K562 (cell line): Measurements from ENCODE around the gene NME4. TPM values are rescaled to one million over a fixed set of nuclear protein-coding genes. Genes with fewer than 3 reads are reported as not detected.

Experiments
- ATAC-seq: fragments of 200-7000 bp; cut with Tn5 transposase; 3 replicates; pipeline ENCODE4 v1.9.1; 2020; ENCODE audit warnings: moderate library complexity
- BruUV-seq: library from RNA; stranded (reverse); fragments of 400-500 nt; replicated peaks from 2 replicates; lab custom pipeline; 2021; lab: Mats Ljungman, UMichigan
- CTCF ChIA-PET: fragments of 300-600 bp; formaldehyde crosslinking; extraction: SDS; loops from one replicate; lab custom pipeline; 2021; ENCODE audit warnings: low intra/inter-chr PET ratio; lab: Yijun Ruan, JAX
- POLR2A ChIA-PET: fragments of 300-600, 350-650 bp; sonication (Branson Sonifier 250); formaldehyde crosslinking; extraction: SDS; loops from one replicate; lab custom pipeline; 2021; ENCODE audit warnings: antibody characterized with exemption, inconsistent platforms; lab: Yijun Ruan, JAX
- DNase-seq, 4 experiments: peaks; one replicate each; pipeline versions ENCODE4 v3.0.0 to v3.0.0-alpha.2; 2011 to 2018; ENCODE audit warnings: low spot score in 3 of 4, mixed read lengths in 3 of 4; ENCODE audit errors: extremely low read depth in 1 of 4
- FAIRE-seq: peaks from 2 replicates; lab custom pipeline; 2011; peaks lifted over from hg19 to GRCh38; lab: Jason Lieb, UNC
- H2AFZ ChIP-seq: 2 replicates; pipeline ENCODE4 v1.6.0; 2011; ENCODE audit warnings: low read depth, low read length, control low read depth, inconsistent platforms
- H3K27ac ChIP-seq: fragments of 200-600 bp; 3 replicates; pipeline ENCODE4 v1.8.0; 2011; ENCODE audit warnings: low read depth, mild to moderate bottlenecking, control low read depth, inconsistent platforms, low read length, moderate library complexity, mixed read lengths; ENCODE audit errors: extremely low read depth
- H3K27me3 ChIP-seq, 2 experiments: fragments of 300-600 bp in 1 of 2; 2 replicates in 1 of 2; 3 replicates in 1 of 2; pipeline versions ENCODE4 v1.6.0 to v1.8.0; 2011; ENCODE audit warnings: inconsistent platforms in 2 of 2, low read length in 2 of 2, mild to moderate bottlenecking in 1 of 2, mixed read lengths in 1 of 2, moderate library complexity in 1 of 2; ENCODE audit not compliant: control insufficient read depth in 2 of 2, insufficient read depth in 2 of 2
- H3K36me3 ChIP-seq: fragments of 300-600 bp; 3 replicates; pipeline ENCODE4 v1.8.0; 2011; ENCODE audit warnings: mild to moderate bottlenecking, low read length, inconsistent platforms; ENCODE audit not compliant: control insufficient read depth, insufficient read depth
- H3K4me1 ChIP-seq, 2 experiments: fragments of 200-600 bp in 1 of 2; replicated peaks in 1 of 2; 2 replicates in 1 of 2; 3 replicates in 1 of 2; pipeline versions ENCODE4 v1.5.1 to v1.8.0; 2011; ENCODE audit warnings: inconsistent platforms in 2 of 2, low read length in 2 of 2, mild to moderate bottlenecking in 1 of 2, mixed read lengths in 1 of 2, moderate library complexity in 1 of 2; ENCODE audit not compliant: control insufficient read depth in 2 of 2, insufficient read depth in 2 of 2
- H3K4me2 ChIP-seq: 2 replicates; pipeline ENCODE4 v1.6.1; 2011; ENCODE audit warnings: low read length, control low read depth, inconsistent platforms, mixed read lengths; ENCODE audit not compliant: insufficient read depth
- H3K4me3 ChIP-seq: fragments of 200-600 bp; sonication (generic), shearing (Covaris generic); 2 replicates; pipeline ENCODE4 v1.5.1; 2016; ENCODE audit warnings: control low read depth, inconsistent platforms
- H3K79me2 ChIP-seq: fragments of 200-600 bp; 3 replicates; pipeline ENCODE4 v1.8.0; 2011; ENCODE audit warnings: low read length, inconsistent platforms; ENCODE audit not compliant: control insufficient read depth, insufficient read depth
- H3K9ac ChIP-seq, 2 experiments: 2 replicates each; pipeline versions ENCODE4 v1.6.0 to v1.6.1; 2011; ENCODE audit warnings: low read depth in 2 of 2, low read length in 2 of 2, control low read depth in 1 of 2, inconsistent platforms in 1 of 2, mild to moderate bottlenecking in 1 of 2, mixed read lengths in 1 of 2; ENCODE audit not compliant: insufficient read depth in 1 of 2
- H3K9me1 ChIP-seq: one replicate; pipeline ENCODE4 v1.6.0; 2011; ENCODE audit warnings: inconsistent platforms, mild to moderate bottlenecking, low read length, moderate library complexity; ENCODE audit not compliant: control insufficient read depth, insufficient read depth
- H3K9me3 ChIP-seq: replicated peaks from 2 replicates; pipeline ENCODE4 v1.5.1; 2011; ENCODE audit warnings: low read depth, low read length, inconsistent platforms; ENCODE audit not compliant: control insufficient read depth, insufficient read depth
- H4K20me1 ChIP-seq: replicated peaks from 2 replicates; pipeline ENCODE4 v1.6.1; 2011; ENCODE audit warnings: low read length, inconsistent platforms, mixed read lengths; ENCODE audit not compliant: control insufficient read depth, insufficient read depth
- GATA2 ChIP-seq: sonication (generic); formaldehyde crosslinking; IDR thresholded peaks from 2 replicates; pipeline ENCODE4 v1.4.0; 2020; ENCODE audit warnings: mild to moderate bottlenecking, missing genetic modification reagents
- MBD2 ChIP-seq: sonication (generic); IDR thresholded peaks from 2 replicates; pipeline ENCODE4 v1.6.1; 2016; ENCODE audit warnings: low read depth, borderline replicate concordance
- NCOA2 ChIP-seq, 2 experiments: fragments of 450-650 bp; IDR thresholded peaks; 2 replicates each; pipeline ENCODE4 v1.6.1; 2018; ENCODE audit warnings: mild to moderate bottlenecking in 2 of 2, moderate library complexity in 1 of 2; ENCODE audit not compliant: partially characterized antibody in 2 of 2
- POLR3G ChIP-seq: IDR thresholded peaks from 2 replicates; pipeline ENCODE4 v1.6.1; 2011; ENCODE audit not compliant: insufficient read length, insufficient replicate concordance; ENCODE audit errors: extremely low read depth
- TFAP4 ChIP-seq: sonication (generic); formaldehyde crosslinking; IDR thresholded peaks from 2 replicates; pipeline ENCODE4 v1.8.0; 2022; ENCODE audit warnings: missing genetic modification reagents, mild to moderate bottlenecking, moderate library complexity, borderline replicate concordance
- ZBTB43 ChIP-seq: sonication (generic); formaldehyde crosslinking; IDR thresholded peaks from 2 replicates; pipeline ENCODE4 v1.8.0; 2023; ENCODE audit warnings: mild to moderate bottlenecking, missing genetic modification reagents
- WGBS: fragments of 100-300 bp; shearing (Covaris generic); methylation state at CpG from one replicate; pipeline ENCODE4 v1.1.6; 2016; ENCODE audit warnings: low coverage, mixed read lengths; ENCODE audit not compliant: insufficient coverage; ENCODE audit errors: missing lambda C conversion rate; 5-methylcytosine and 5-hydroxymethylcytosine counted together
- in situ Hi-C: fragments of 300-500 bp; cut with MboI; formaldehyde crosslinking; loops from 4 replicates; pipeline ENCODE4 v1.15.0; 2018; ENCODE audit warnings: inconsistent platforms, mixed read lengths
- intact Hi-C: fragments of 100-400 bp; cut with micrococcal nuclease; formaldehyde crosslinking; loops from 2 replicates; pipeline ENCODE4 v1.14.2; 2022
- polyA plus RNA-seq, 8 experiments: library from polyadenylated mRNA; depleted of rRNA in 4 of 8; stranded (reverse) in 5 of 8; unstranded in 3 of 8; fragments of >200 nt; fragmentation: Nextera tagmentation in 2 of 8; fragmentation: Illumina TruSeq in 1 of 8; extraction: Ambion mirVana in 2 of 8; extraction: Trizol in 1 of 8; gene quantifications; 2 replicates each; pipeline versions ENCODE4 v1.2.1 to v1.2.3, GENCODE V29; 2011 to 2014; ENCODE audit warnings: inconsistent platforms in 1 of 8, missing spikeins in 1 of 8
- total RNA-seq, 7 experiments: library from RNA; depleted of rRNA in 6 of 7; stranded (reverse); fragments of >200 nt in 6 of 7; fragmentation: Illumina TruSeq in 2 of 7; extraction: Trizol in 2 of 7; gene quantifications; 2 replicates each; pipeline versions ENCODE4 v1.2.1 to v1.2.3, GENCODE V29; 2011 to 2021; ENCODE audit warnings: low replicate concordance in 1 of 7

Gene NME4
- total and polyA plus RNA-seq, 9 of the 15 experiments (the other 6 are each of a cell fraction or from before 2014, with no cell fraction given): 15.4 to 264 (median 139) TPM

GRCh38 chr16:426906-427249 lies 29.9 kb downstream of the NME4 start:
- Histone ChIP-seq H2AFZ (peak overlapping the region; percentile 53; the same call in 1 of the 2 replicates), H3K27me3 (no peaks in the 10 kb centered on the region), H3K9me1 (no peaks in the 10 kb centered on the region), H3K9ac (peak overlapping the region in 1 of 2 experiments; percentile 98; a peak in 2 of 4 replicates), H3K36me3 (no peaks in the 10 kb centered on the region; the same call in 2 of the 3 replicates), H3K4me1 (peaks cover 12 to 40% of the 10 kb centered on the region in 2 experiments; a peak in 3 of 5 replicates), H4K20me1 (no peaks in the 10 kb centered on the region), H3K9me3 (no peaks in the 10 kb centered on the region), H3K27ac (no peak overlapping the region), H3K4me2 (peak overlapping the region; percentile 69), H3K4me3 (peak overlapping the region; percentile 49; the same call in 1 of the 2 replicates), H3K79me2 (peaks cover 8% of the 10 kb centered on the region; the same call in 2 of the 3 replicates)
- ATAC-seq (no peak), FAIRE-seq (peak; percentile 67), DNase-seq (no peak)
- no TSS peak for BruUV-seq
- POLR2A ChIA-PET: no interaction called here
- WGBS: 20% methylated on average over 7 of the region's 13 CpGs
- intact Hi-C loops (loop anchor here (10.0 kb wide), 1 partner anchor 58 kb away; no protein-coding TSS in a partner anchor), in situ Hi-C loops (no loop called here)
- TF ChIP-seq MBD2 (no peak), GATA2 (CRISPR knock-in tag) (0 out of 2 replicates have a peak, but pooled peaks have one; percentile 9), TFAP4 (CRISPR knock-in tag) (peak; percentile 29; the same call in 1 of the 2 replicates)
- CTCF ChIA-PET: no interaction called here

- H2AFZ ChIP-seq: no peak overlapping the region
- CTCF ChIA-PET: no interaction called here
- TF ChIP-seq ZBTB43 (CRISPR knock-in tag): no peak
- no peak for TF ChIP-seq POLR3G
- TF ChIP-seq GATA2 (CRISPR knock-in tag): 0 out of 2 replicates have a peak, but pooled peaks have one; percentile 3
- no peak for TF ChIP-seq NCOA2 (IDR thresholded peaks at IDR 0.05; ENCODE audit: partially characterized antibody in 2 of 2)
These were observed 30.3 kb downstream of the NME4 start for GRCh38 chr16:427250-427649.

More at GRCh38 chr16:427250-427649, 30.3 kb downstream of the NME4 start:
- H3K9ac ChIP-seq: no peak overlapping the region
- FAIRE-seq (no peak), ATAC-seq (no peak), DNase-seq (no peak)
- POLR2A ChIA-PET: no interaction called here
- in situ Hi-C loops: no loop called here
- no peak overlapping the region for H3K27ac ChIP-seq
- intact Hi-C loops: loop anchor here (10.0 kb wide), 1 partner anchor 58 kb away; no protein-coding TSS in a partner anchor
- 68% methylated on average over 9 of the region's 10 CpGs for WGBS
- BruUV-seq: TSS peak; percentile 76
- no peaks in the 10 kb centered on the region for H3K9me3 ChIP-seq
- H3K9me1 ChIP-seq: no peaks in the 10 kb centered on the region
- H3K4me2 ChIP-seq: peak overlapping the region; percentile 69; the same call in 1 of the 2 replicates
- peaks cover 12 to 40% of the 10 kb centered on the region in 2 experiments; a peak in 3 of 5 replicates for H3K4me1 ChIP-seq
- no peaks in the 10 kb centered on the region for H3K27me3 ChIP-seq
- no peaks in the 10 kb centered on the region; the same call in 2 of the 3 replicates for H3K36me3 ChIP-seq
- H3K79me2 ChIP-seq: peaks cover 8% of the 10 kb centered on the region; the same call in 2 of the 3 replicates
- H3K4me3 ChIP-seq: 0 out of 2 replicates have a peak overlapping the region, but pooled peaks have one; percentile 49
- H4K20me1 ChIP-seq: no peaks in the 10 kb centered on the region
